Measurements from ENCODE around the gene ETF1.

Gene ETF1

DNA sequence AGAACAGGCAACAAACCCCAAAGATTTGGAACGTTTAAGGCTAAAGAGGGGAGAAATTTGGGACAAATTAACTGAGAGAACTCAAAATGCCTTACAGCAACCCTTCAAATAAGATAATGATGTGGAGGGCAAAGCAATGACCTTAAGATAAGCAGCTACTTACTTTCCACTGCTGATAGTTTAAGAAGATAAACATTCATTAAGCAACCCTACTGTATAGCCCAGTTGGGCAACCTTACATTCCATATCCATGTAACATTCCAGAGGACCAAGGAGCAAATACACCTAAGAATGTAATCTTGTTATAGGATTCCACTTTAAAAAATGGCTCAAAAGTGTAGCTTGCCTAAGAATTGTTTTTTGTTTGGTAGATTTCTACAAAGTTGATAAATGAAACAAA, 14.8 kb downstream of the ETF1 start:
- no peak for DNase-seq

DNA sequence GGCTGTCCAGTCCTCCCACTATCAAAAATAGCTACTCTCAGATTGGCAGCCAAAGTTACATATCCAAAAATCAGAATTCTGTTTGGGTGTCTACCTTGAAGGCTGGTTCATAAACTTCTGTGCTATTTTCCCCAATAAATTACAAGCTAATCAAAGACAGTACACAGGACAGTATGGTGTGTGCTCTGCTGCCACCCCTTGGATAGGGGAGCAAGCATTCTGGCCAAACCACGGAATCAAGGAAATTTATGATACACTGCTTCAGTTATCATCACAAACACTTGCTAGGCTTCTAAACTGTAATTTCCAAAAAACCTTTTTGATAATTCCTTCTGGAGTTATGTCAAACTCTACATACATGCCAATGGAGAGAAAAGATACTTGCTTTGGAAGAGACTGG, 15.9 kb downstream of the ETF1 start:
- no peak for DNase-seq

DNA sequence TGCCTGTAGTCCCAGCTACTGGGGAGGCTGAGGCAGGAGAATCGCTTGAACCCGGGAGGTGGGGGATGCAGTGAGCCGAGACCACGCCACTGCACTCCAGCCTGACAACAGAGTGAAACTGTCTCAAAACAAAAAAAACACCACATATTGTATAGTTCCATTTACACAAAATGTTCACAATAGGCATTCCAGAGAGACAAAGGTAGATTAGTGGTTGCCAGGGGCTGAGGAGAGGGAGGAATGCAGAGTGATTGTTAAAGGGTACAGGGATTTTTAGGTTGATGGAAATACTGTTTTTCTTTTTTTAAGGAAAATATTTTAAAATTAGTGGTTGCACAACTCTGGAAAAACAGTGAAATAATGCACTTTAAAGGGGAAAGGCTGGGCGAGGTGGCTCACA, 19.6 kb downstream of the ETF1 start:
- DNase-seq = no peak

DNA sequence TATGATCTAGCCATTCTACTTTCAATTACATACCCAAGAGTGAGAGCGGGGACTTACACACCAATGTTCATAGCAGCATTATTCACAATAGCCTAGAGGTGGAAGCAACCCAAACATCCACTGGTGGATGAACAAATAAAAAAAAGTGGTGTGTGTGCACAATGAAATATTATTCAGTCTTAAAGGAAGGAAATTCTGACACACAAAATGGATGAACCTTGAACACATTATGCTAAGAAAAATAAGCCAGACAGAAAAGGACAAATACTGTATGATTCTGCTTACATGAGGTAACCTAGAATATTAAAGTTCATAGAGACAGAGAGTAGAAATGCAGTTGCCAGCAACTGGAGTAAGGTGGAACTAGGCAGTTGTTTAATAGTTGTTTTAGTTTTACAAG, 22.1 kb downstream of the ETF1 start:
- DNase-seq = no peak

DNA sequence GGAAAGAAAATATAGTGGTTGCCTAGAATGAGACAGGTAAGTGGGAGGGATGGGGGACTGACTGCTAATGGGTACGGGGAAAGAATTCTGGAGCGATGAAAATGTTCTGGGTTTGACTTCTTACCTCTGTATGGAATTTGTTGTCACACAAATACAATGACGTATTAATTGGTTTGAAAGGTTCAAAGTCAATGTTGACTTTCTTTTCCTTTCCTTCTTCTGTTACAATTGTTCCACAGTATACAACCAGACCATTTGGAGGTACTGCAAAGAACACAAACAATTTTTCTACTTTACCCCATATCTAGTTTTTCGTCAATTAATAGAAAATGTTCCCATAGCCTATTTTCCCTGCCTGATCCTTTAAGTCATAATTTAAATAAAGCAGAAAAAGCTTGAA, 25.6 kb downstream of the ETF1 start:
- DNase-seq = no peak

DNA sequence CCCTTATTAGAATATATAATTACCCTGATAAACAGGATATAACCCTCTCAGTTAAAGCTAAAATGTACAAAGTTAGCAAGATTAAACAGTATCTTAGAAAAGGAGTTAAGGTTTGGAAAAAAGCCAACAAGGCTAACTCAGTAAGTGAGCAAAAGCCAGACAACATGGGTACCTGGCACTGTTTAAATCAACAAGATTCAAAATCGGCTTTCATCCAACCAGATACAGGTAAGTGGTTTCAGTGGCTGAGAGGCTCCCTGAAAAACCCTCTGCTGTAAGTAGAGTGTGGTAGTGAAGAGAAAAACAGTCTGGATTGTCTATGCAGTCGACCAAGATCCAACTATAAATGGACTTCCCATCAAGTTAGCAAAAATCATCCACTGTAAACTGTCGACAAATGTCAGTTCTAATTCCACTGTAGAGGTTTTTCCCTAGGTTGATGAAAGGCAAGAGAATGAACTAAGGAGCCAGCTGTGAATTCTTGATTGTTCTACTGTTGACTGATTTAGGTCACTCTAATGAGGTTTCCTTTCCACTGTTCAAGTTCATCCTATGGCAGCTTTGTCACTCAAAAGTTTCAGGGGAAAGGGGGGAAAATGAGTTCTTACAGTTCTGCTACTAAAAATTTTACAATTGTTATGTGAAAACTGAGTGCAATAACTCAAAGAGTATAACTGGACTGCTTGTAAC, 27.3 kb downstream of the ETF1 start:
- no peak for DNase-seq

- no peak for DNase-seq
Observed at GRCh38 chr5:138514021-138514420, 29.0 kb downstream of the ETF1 start.

DNA sequence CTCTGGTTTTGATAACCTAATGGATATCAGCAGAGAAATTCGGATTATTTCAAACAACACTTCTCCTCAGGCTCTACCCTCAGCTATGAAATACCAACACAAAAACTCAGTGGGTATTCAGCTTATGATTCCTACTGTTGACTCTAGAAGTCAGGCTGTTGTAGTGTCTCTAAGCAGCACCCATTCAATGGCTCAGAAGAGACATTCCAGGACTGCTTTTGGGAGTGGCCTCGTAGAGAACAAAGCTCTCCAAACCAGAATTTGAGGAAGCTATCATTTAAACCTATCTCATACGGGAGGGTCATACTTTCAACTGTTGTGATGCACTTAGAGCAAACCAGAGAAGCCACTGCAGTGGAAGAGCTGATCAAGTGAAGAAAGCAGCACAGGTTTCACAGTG, 34.1 kb downstream of the ETF1 start:
- no peak for DNase-seq

DNA sequence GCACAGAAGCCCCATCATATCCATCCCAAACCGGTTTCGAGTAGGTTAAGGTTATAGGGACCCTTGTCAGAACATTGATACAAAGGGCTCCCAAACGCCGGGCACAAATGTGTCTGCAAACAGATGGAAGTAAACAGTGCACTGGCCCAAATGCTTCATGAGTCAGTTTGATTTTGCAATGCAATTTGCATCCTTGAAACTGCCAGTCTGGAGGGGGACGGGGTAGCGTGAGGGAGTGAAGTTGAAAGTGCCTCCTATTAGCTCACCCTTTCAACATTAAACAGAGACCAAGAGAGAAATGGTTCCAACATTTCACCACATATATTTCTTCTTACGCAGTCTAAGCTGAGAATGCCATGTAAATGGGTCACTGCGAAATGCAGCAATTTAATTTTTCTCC, 35.6 kb downstream of the ETF1 start:
- peak; percentile 34 for DNase-seq

GRCh38 chr5:138506370-138507306, 36.4 kb downstream of the ETF1 start:
- no peak for DNase-seq

DNA sequence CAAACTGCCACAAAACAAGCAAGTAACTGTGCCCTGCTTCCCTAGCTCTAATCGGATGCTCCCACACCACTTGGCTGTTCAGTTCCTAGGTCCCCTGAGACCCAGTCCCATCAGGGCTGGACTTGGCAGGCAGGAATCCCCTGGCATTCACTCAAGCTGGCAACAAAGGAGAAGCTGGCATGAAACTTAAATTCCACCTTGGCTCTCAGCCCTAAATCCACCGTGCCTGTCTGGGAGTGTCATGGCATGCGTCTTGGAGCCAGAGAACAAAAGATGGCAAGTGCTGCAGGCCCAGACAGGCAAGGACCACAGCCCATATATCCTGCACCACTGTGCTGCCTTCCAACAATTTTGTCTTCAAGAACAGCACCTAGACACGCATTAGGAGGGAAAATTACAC, 38.2 kb downstream of the ETF1 start:
- DNase-seq = no peak

DNA sequence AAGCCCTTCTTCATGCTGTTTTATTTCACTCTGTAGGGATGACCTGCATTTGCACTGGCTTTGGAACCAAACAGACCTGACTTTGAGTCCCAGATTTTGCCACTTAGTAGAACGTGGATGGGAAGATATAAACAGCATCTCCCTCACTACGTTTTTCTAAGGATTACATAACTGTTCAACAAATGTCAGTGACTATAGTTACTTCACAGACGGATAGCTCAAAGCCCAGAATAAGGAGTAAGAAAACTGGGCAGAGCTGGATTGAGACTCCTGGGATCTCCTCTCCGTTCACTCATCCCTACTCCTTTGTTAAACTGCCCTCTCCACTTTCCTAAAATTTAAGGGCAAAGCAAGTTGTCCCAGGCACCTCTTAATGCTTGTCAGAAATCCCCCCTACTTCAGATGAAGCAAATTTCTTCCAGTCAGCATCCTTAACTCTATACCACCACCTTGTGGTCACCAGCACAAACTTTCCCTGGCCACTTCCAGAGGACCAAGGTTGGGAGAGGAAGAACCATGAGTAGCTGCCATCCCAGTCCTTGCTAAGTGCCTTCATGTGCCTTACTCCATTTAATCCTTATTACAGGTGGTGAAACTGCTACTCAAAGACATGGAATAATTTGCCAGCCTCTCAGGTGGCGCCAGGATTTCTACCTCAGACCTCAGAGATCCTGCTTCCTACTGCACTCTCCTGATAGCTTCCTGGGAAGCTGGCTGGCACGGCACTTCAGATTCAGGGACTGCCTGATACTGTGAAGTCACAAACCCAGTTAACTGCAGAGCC, 39.4 kb downstream of the ETF1 start:
- peak; percentile 66 for DNase-seq

- no peak for DNase-seq
Observed at GRCh38 chr5:138502521-138502920, 40.5 kb downstream of the ETF1 start.

GRCh38 chr5:138502121-138502520, 40.9 kb downstream of the ETF1 start:
- no peak for DNase-seq

DNA sequence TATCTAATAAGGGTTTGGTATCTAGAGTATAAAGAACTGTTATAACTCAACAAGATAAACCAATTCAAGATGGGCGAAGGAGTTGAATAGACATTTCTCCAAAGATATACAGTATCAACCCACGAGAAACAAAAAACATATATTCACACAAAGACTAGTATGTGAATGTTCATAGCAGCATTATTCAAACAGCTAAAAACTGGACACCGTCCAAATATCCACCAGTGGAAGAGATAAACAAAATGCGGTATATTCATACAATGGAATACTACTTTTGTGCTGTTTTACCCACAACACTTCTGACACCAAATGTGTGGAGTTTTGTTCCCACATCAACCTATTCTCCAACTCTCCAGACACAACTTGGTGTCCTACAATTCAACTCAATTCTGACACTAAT, 44.7 kb downstream of the ETF1 start:
- DNase-seq = no peak

GRCh38 chr5:138495351-138495750, 47.7 kb downstream of the ETF1 start:
- no peak for DNase-seq

GRCh38 chr5:138492560-138493045, 50.4 kb downstream of the ETF1 start:
- DNase-seq = no peak

GRCh38 chr5:138491669-138492559, 51.1 kb downstream of the ETF1 start:
- peak; percentile 92 for DNase-seq

- DNase-seq = no peak
Observed at GRCh38 chr5:138491284-138491648, 51.8 kb downstream of the ETF1 start.

DNA sequence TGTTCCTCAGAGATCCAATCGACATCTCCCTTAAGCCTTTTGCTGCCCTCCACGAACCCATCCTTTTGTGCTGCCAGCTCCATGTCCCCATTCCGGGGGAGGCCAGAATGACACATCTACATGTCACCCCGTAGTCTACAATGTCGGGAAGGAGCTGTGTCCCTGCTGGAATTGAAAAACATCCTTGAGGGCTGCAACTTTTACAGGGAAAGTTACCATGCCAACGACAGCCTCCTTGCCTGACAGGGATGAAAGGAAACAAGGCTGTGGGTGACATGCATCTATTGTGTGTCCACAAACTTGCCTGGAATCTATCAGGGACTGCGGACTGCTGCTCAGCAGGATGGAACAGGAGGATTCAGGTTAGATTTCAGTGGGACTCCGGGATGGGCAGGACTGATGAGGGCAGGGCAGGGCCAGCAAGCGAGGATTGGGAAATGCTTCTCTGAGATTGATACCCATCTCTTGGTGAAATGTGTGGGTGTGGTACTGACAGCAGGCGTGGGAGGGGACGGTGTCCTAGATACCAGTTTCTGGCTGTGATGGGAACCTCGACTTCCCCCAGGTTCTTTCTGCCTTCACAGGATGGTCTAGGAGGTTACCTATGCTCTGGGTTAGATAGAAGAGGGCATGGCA, 52.3 kb downstream of the ETF1 start:
- no peak for DNase-seq

GRCh38 chr5:138489683-138490061, 53.4 kb downstream of the ETF1 start:
- DNase-seq = no peak

- peak; percentile 76 for DNase-seq
Observed at GRCh38 chr5:138488481-138488945, 54.5 kb downstream of the ETF1 start.
